Body of pancreas (tissue), 4 donors: ENCODE measurements around the gene ENTHD1. TPM values are rescaled to one million over a fixed set of nuclear protein-coding genes. Genes with fewer than 3 reads are reported as not detected.

Experiments used
- ATAC-seq: fragments of 150-250 bp; one replicate; pipeline ENCODE4 v1.9.1; 2016
- DNase-seq, 4 donors: peaks; one replicate each; pipeline ENCODE4 v3.0.0-alpha.2; 2019
- H3K27ac ChIP-seq, 4 donors: fragments of 200-600 bp; sonication (generic); 1 replicate in 3 of 4; 2 replicates in 1 of 4; pipeline versions ENCODE4 v1.5.1 to v1.6.1; 2016 to 2019; ENCODE audit warnings: mild to moderate bottlenecking in 1 of 4, mixed read lengths in 1 of 4, moderate library complexity in 1 of 4
- H3K27me3 ChIP-seq, 2 donors: fragments of 200-600 bp; sonication (generic); one replicate each; pipeline ENCODE4 v1.6.0; 2016; ENCODE audit warnings: mild to moderate bottlenecking in 1 of 2
- H3K36me3 ChIP-seq, 2 donors: fragments of 200-600 bp; sonication (generic); replicated peaks in 1 of 2; 2 replicates each; pipeline ENCODE4 v1.5.1; 2016; ENCODE audit warnings: low read depth in 2 of 2; ENCODE audit not compliant: insufficient read depth in 1 of 2
- H3K4me1 ChIP-seq: fragments of 200-600 bp; sonication (generic); one replicate; pipeline ENCODE4 v1.6.0; 2016
- H3K4me3 ChIP-seq, 2 donors: fragments of 200-600 bp; sonication (generic); 1 replicate in 1 of 2; 2 replicates in 1 of 2; pipeline ENCODE4 v1.5.1; 2016 to 2019
- H3K9me3 ChIP-seq, 3 donors: fragments of 200-600 bp; sonication (generic); 1 replicate in 2 of 3; 2 replicates in 1 of 3; pipeline ENCODE4 v1.5.1; 2016
- CTCF ChIP-seq, 7 experiments: fragments of 450-650 bp in 4 of 7; fragments of 200-600 bp in 3 of 7; sonication (generic) in 3 of 7; IDR thresholded peaks; one replicate each; pipeline ENCODE4 v1.5.1; 2016 to 2019; ENCODE audit warnings: antibody characterized with exemption in 7 of 7
- POLR2A ChIP-seq, 3 donors: fragments of 450-650 bp; IDR thresholded peaks; one replicate each; pipeline ENCODE4 v1.6.1; 2016; ENCODE audit warnings: antibody characterized with exemption in 3 of 3, mild to moderate bottlenecking in 2 of 3
- WGBS, 2 donors: methylation state at CpG; one replicate each; pipeline ENCODE4 v1.1.5; 2017; 5-methylcytosine and 5-hydroxymethylcytosine counted together
- intact Hi-C: fragments of 100-400 bp; cut with DNase I; formaldehyde crosslinking; loops from one replicate; pipeline ENCODE4 v1.15.1; 2023
- total RNA-seq, 2 donors: library from RNA; depleted of rRNA; stranded (reverse); fragments of >200 nt; gene quantifications; one replicate each; pipeline ENCODE4 v1.1.0, GENCODE V29; 2016

Gene ENTHD1
- total RNA-seq, 2 donors from 2014 or later, result not detected

DNA sequence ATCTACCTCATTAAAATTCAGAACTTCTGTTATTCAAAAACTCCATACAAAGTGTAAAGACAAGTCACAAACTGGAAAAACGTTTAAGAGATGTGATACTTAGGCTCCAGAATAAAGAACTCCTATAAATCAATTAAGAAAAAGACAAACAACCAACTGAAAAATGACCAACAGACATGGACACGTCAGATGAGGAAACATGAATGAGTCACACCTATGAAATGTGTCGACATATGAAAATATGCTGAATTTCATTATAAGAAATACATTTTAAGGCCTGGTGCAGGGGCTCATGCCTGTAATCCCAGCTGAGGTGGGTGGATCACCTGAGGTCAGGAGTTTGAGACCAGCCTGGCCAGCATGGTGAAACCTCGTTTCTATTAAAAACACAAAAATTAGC is 78.7 kb downstream of the ENTHD1 start:
- TF ChIP-seq POLR2A (IDR thresholded peaks at IDR 0.05), result no peak
- Histone ChIP-seq H3K4me3 (no peak overlapping the region), H3K4me1 (no peaks in the 10 kb centered on the region), H3K27me3 (no peaks in the 10 kb centered on the region), H3K9me3 (no peaks in the 10 kb centered on the region), H3K27ac (no peak overlapping the region), H3K36me3 (no peaks in the 10 kb centered on the region)
- no peak for ATAC-seq
- intact Hi-C loops, result no loop called here
- DNase-seq, result no peak
- WGBS, 2 donors, result 48 to 62% methylated on average over 4 of the region's 4 CpGs

DNA sequence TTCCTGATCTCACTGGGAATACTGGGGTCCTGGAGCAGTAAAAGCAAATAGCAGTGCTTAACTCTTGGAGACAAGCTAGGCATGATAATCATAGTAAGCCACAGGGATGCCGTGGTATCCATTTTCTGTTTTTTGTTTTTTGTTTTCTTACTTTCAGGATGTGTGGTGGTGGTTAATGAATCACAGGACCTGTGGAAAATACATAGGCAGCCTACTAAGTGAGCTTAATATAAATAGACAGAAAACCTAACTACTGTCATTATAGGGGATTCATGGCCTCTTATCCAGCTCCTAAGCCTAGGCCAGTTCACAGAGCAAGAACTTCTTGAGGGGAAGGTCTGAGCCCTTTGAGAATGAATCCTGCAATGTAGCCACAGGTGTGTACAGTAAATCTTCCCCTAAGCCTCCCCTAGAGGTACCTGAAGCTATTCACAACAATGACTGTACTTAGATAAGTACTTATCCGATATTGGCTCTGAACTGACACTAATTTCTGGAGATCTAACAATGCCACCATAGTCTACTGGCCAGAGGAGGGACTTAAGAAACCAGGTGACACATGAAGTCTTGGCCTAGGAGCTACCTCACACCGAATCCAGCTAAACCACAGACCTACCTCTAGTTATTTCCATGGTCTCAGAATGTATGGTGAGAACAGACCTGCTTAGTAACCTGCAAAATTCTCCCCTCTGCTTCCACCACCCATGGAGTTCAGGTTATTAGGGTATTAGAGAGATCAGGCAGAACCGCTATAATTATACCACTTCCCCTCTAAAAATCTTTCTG is 83.6 kb downstream of the ENTHD1 start:
- DNase-seq, result no peak
- WGBS, 2 donors, result 60 to 71% methylated on average over 4 of the region's 4 CpGs
- TF ChIP-seq CTCF (IDR thresholded peaks at IDR 0.05) (no peak), POLR2A (IDR thresholded peaks at IDR 0.05) (no peak)
- Histone ChIP-seq H3K36me3 (no peaks in the 10 kb centered on the region), H3K4me3 (no peak overlapping the region), H3K27ac (no peak overlapping the region), H3K27me3 (no peaks in the 10 kb centered on the region), H3K4me1 (no peaks in the 10 kb centered on the region), H3K9me3 (no peaks in the 10 kb centered on the region)
- no peak for ATAC-seq
- intact Hi-C loops, result no loop called here

- Histone ChIP-seq H3K4me3 (no peak overlapping the region), H3K36me3 (no peaks in the 10 kb centered on the region), H3K27ac (no peak overlapping the region), H3K27me3 (no peaks in the 10 kb centered on the region), H3K4me1 (no peaks in the 10 kb centered on the region), H3K9me3 (no peaks in the 10 kb centered on the region)
- TF ChIP-seq CTCF (IDR thresholded peaks at IDR 0.05), result peak in 1 of 7 experiments; percentile 7
- TF ChIP-seq POLR2A (IDR thresholded peaks at IDR 0.05), result no peak
- DNase-seq (peak in 1 of 4 donors; percentile 26), ATAC-seq (no peak)
- 14 to 29% methylated on average over 3 of the region's 3 CpGs for WGBS, 2 donors
- intact Hi-C loops, result no loop called here
Observed at GRCh38 chr22:39808081-39808480, 85.5 kb downstream of the ENTHD1 start.

DNA sequence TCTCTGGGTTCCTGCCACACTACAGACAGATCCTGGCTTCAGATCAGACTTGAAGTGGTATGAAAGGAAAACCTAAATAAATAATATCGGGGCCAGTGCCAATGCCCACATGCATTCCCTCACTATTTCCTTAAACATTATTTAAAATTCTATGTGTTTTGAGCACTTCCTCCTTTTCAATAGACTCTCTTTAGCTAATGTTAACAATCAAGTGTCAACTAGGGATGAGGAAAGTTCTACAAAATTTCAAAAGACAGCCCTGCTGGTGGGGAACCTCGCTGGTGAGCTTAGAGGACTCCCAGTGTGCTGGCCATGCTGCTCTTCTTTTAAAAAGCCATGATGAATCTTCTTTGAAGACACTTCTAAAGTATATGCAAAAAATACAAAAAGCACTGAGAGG is 87.5 kb downstream of the ENTHD1 start:
- WGBS, 2 donors, result 52 to 57% methylated on average over 2 of the region's 2 CpGs
- no peak for ATAC-seq

GRCh38 chr22:39805117-39805516 is 88.4 kb downstream of the ENTHD1 start:
- 75 to 76% methylated on average over 5 of the region's 5 CpGs for WGBS, 2 donors
- no peak overlapping the region for H3K27ac ChIP-seq
- H3K36me3 ChIP-seq, result no peaks in the 10 kb centered on the region
- ATAC-seq (no peak), DNase-seq (no peak)
- H3K4me3 ChIP-seq, result no peak overlapping the region
- H3K4me1 ChIP-seq, result no peaks in the 10 kb centered on the region
- H3K9me3 ChIP-seq, result no peaks in the 10 kb centered on the region
- intact Hi-C loops, result no loop called here
- no peak for TF ChIP-seq CTCF (IDR thresholded peaks at IDR 0.05)
- no peak for TF ChIP-seq POLR2A (IDR thresholded peaks at IDR 0.05)
- no peaks in the 10 kb centered on the region for H3K27me3 ChIP-seq

More for the DNA sequence above, 87.5 kb downstream of the ENTHD1 start:
- Histone ChIP-seq H3K4me1 (no peaks in the 10 kb centered on the region), H3K27me3 (no peaks in the 10 kb centered on the region), H3K27ac (no peak overlapping the region), H3K4me3 (no peak overlapping the region), H3K36me3 (no peaks in the 10 kb centered on the region), H3K9me3 (no peaks in the 10 kb centered on the region)
- no peak for TF ChIP-seq CTCF (IDR thresholded peaks at IDR 0.05)
- TF ChIP-seq POLR2A (IDR thresholded peaks at IDR 0.05), result no peak
- DNase-seq, result no peak
- intact Hi-C loops, result no loop called here
